RCC 7860 (cell line): ENCODE results near the gene PPP1R13L.

ENCODE experiments used
- DNase-seq: peaks from one replicate; pipeline ENCODE4 v3.0.0-alpha.2; 2015; ENCODE audit warnings: low spot score
- FAIRE-seq: peaks from 2 replicates; lab custom pipeline; 2012; peaks lifted over from hg19 to GRCh38; lab: Jason Lieb, UNC

PPP1R13L gene

GRCh38 chr19:45404557-45405434 lies at the start of gene PPP1R13L:
Gene PPP1R13L (minus strand): TSS chr19:45405069. CDS start chr19:45398318, 6,751 bp downstream.
- peak; percentile 84 for DNase-seq
- peak; percentile 39 for FAIRE-seq

GRCh38 chr19:45451850-45452387 lies 47.0 kb upstream of the PPP1R13L start:
- no peak for FAIRE-seq
- no peak for DNase-seq

- FAIRE-seq, result no peak
These were observed 46.4 kb upstream of the PPP1R13L start for GRCh38 chr19:45451131-45451849.

GRCh38 chr19:45450012-45450333 lies 45.1 kb upstream of the PPP1R13L start:
- FAIRE-seq, result no peak
- no peak for DNase-seq

More at GRCh38 chr19:45451131-45451849, 46.4 kb upstream of the PPP1R13L start:
- peak; percentile 42 for DNase-seq

GRCh38 chr19:45448887-45449299 lies 44.0 kb upstream of the PPP1R13L start:
- DNase-seq, result no peak
- FAIRE-seq, result no peak

GRCh38 chr19:45448425-45448756 lies 43.5 kb upstream of the PPP1R13L start:
- FAIRE-seq (no peak), DNase-seq (no peak)

- FAIRE-seq (no peak), DNase-seq (no peak)
These were observed 42.1 kb upstream of the PPP1R13L start for GRCh38 chr19:45446944-45447343.

GRCh38 chr19:45446295-45446694 lies 41.4 kb upstream of the PPP1R13L start:
- DNase-seq, result peak; percentile 40
- FAIRE-seq, result no peak

GRCh38 chr19:45445139-45445538 lies 40.3 kb upstream of the PPP1R13L start:
- FAIRE-seq, result no peak
- DNase-seq, result no peak

GRCh38 chr19:45444318-45445041 lies 39.6 kb upstream of the PPP1R13L start:
- FAIRE-seq, result no peak
- DNase-seq, result peak; percentile 77

GRCh38 chr19:45443462-45444317 lies 38.8 kb upstream of the PPP1R13L start:
- peak; percentile 90 for DNase-seq
- peak; percentile 30 for FAIRE-seq

GRCh38 chr19:45442778-45443461 lies 38.1 kb upstream of the PPP1R13L start:
- peak; percentile 66 for DNase-seq
- no peak for FAIRE-seq

- DNase-seq (no peak), FAIRE-seq (no peak)
These were observed 37.5 kb upstream of the PPP1R13L start for GRCh38 chr19:45442408-45442777.

- no peak for FAIRE-seq
- peak; percentile 17 for DNase-seq
These were observed 36.2 kb upstream of the PPP1R13L start for GRCh38 chr19:45440873-45441654.

GRCh38 chr19:45440259-45440638 lies 35.4 kb upstream of the PPP1R13L start:
- DNase-seq (no peak), FAIRE-seq (no peak)

- FAIRE-seq, result no peak
- DNase-seq, result peak; percentile 38
These were observed 34.8 kb upstream of the PPP1R13L start for GRCh38 chr19:45439569-45440258.

GRCh38 chr19:45439190-45439568 lies 34.3 kb upstream of the PPP1R13L start:
- FAIRE-seq (no peak), DNase-seq (no peak)

GRCh38 chr19:45437328-45437727 lies 32.5 kb upstream of the PPP1R13L start:
- DNase-seq, result no peak
- FAIRE-seq, result no peak
